K562 (cell line): ENCODE measurements around the gene SLC25A4. TPM values are rescaled to one million over a fixed set of nuclear protein-coding genes. Genes with fewer than 3 reads are reported as not detected.

Source experiments
- ARID1B ChIP-seq: fragments of 450-650 bp; IDR thresholded peaks from 2 replicates; pipeline ENCODE4 v1.6.1; 2016; ENCODE audit warnings: antibody characterized with exemption, mild to moderate bottlenecking, inconsistent platforms
- ETV6 ChIP-seq, 3 experiments: fragments of 150-350 bp in 1 of 3; sonication (generic) in 1 of 3; formaldehyde crosslinking in 1 of 3; IDR thresholded peaks; 2 replicates each; pipeline versions ENCODE4 v1.6.1 to v1.8.0; 2014 to 2022; ENCODE audit warnings: borderline replicate concordance in 2 of 3, low read depth in 2 of 3, antibody characterized with exemption in 1 of 3, low read length in 1 of 3, mild to moderate bottlenecking in 1 of 3, missing genetic modification reagents in 1 of 3
- FOS ChIP-seq: IDR thresholded peaks from 3 replicates; pipeline ENCODE4 v1.6.1; 2011; ENCODE audit not compliant: insufficient read length; ENCODE audit errors: extremely low read depth
- HEY1 ChIP-seq: fragments of 250-450 bp; sonication (Bioruptor Pico); IDR thresholded peaks from 2 replicates; pipeline ENCODE4 v1.5.0; 2020; ENCODE audit warnings: mild to moderate bottlenecking, moderate library complexity, borderline replicate concordance
- ILK ChIP-seq: fragments of 450-650 bp; IDR thresholded peaks from 2 replicates; pipeline ENCODE4 v1.6.1; 2016; ENCODE audit warnings: missing genetic modification characterization, low read depth, mild to moderate bottlenecking, missing compliant biosample characterization, moderate library complexity, borderline replicate concordance
- MGA ChIP-seq: fragments of 450-650 bp; IDR thresholded peaks from 2 replicates; pipeline ENCODE4 v1.6.1; 2016; ENCODE audit warnings: mild to moderate bottlenecking, moderate library complexity
- PKNOX1 ChIP-seq: fragments of 450-650 bp; IDR thresholded peaks from 2 replicates; pipeline ENCODE4 v1.6.1; 2016
- POLR2AphosphoS5 ChIP-seq: IDR thresholded peaks from 2 replicates; pipeline ENCODE4 v1.6.1; 2011; ENCODE audit warnings: mild to moderate bottlenecking, low read depth, low read length, moderate library complexity; ENCODE audit not compliant: control insufficient read depth, insufficient read depth
- POLR2H ChIP-seq: IDR thresholded peaks from 2 replicates; pipeline ENCODE4 v1.6.1; 2016; ENCODE audit warnings: missing genetic modification characterization, low read depth, mild to moderate bottlenecking, control low read depth, missing compliant biosample characterization, moderate library complexity
- RBFOX2 ChIP-seq: fragments of 200-400 bp; formaldehyde crosslinking; IDR thresholded peaks from 2 replicates; pipeline ENCODE4 v1.6.1; 2017; ENCODE audit warnings: low read depth, mild to moderate bottlenecking, low read length, moderate library complexity
- RBM25 ChIP-seq: fragments of 200-400 bp; formaldehyde crosslinking; IDR thresholded peaks from 2 replicates; pipeline ENCODE4 v1.6.1; 2018; ENCODE audit warnings: low read length, low read depth, moderate library complexity; ENCODE audit not compliant: severe bottlenecking
- SMARCA4 ChIP-seq: fragments of 450-650 bp; IDR thresholded peaks from 2 replicates; pipeline ENCODE4 v1.6.1; 2016
- TEAD4 ChIP-seq, 2 experiments: sonication (generic) in 1 of 2; formaldehyde crosslinking in 1 of 2; IDR thresholded peaks; 2 replicates each; pipeline versions ENCODE4 v1.6.1 to v1.8.0; 2012 to 2022; ENCODE audit warnings: borderline replicate concordance in 1 of 2, inconsistent platforms in 1 of 2, low read length in 1 of 2, mild to moderate bottlenecking in 1 of 2, missing genetic modification reagents in 1 of 2
- ZKSCAN1 ChIP-seq: fragments of 150-350 bp; IDR thresholded peaks from 2 replicates; pipeline ENCODE4 v1.6.1; 2016; ENCODE audit warnings: low read depth, low read length
- ZNF354B ChIP-seq: fragments of 250-450 bp; sonication (Bioruptor Pico); IDR thresholded peaks from 2 replicates; pipeline ENCODE4 v1.4.0; 2020
- polyA plus RNA-seq, 8 experiments: library from polyadenylated mRNA; depleted of rRNA in 4 of 8; stranded (reverse) in 5 of 8; unstranded in 3 of 8; fragments of >200 nt; fragmentation: Nextera tagmentation in 2 of 8; fragmentation: Illumina TruSeq in 1 of 8; extraction: Ambion mirVana in 2 of 8; extraction: Trizol in 1 of 8; gene quantifications; 2 replicates each; pipeline versions ENCODE4 v1.2.1 to v1.2.3, GENCODE V29; 2011 to 2014; ENCODE audit warnings: inconsistent platforms in 1 of 8, missing spikeins in 1 of 8
- total RNA-seq, 7 experiments: library from RNA; depleted of rRNA in 6 of 7; stranded (reverse); fragments of >200 nt in 6 of 7; fragmentation: Illumina TruSeq in 2 of 7; extraction: Trizol in 2 of 7; gene quantifications; 2 replicates each; pipeline versions ENCODE4 v1.2.1 to v1.2.3, GENCODE V29; 2011 to 2021; ENCODE audit warnings: low replicate concordance in 1 of 7

Gene SLC25A4
- total and polyA plus RNA-seq, 9 of the 15 experiments (the other 6 are each of a cell fraction or from before 2014, with no cell fraction given): 8.3 to 28.6 (median 19.5) TPM

- 0 out of 4 replicates have a peak, but pooled peaks of 1 of the 2 experiments have one; percentile 10 for TF ChIP-seq ETV6 (IDR thresholded peaks at IDR 0.05; ENCODE audit: borderline replicate concordance in 1 of 2, low read depth in 2 of 2, low read length in 1 of 2)
- TF ChIP-seq ETV6 (CRISPR knock-in tag; IDR thresholded peaks at IDR 0.05; ENCODE audit: borderline replicate concordance): no peak
- peak; percentile 61 for TF ChIP-seq SMARCA4
- TF ChIP-seq ZNF354B: no peak
- TF ChIP-seq POLR2H (tag): 0 out of 2 replicates have a peak, but pooled peaks have one; percentile 28
- TF ChIP-seq ILK (tag): no peak
- TF ChIP-seq RBFOX2: peak; percentile 65
- TF ChIP-seq FOS: peak; percentile 51
- TF ChIP-seq ARID1B: peak; percentile 80
- TF ChIP-seq TEAD4 (IDR thresholded peaks at IDR 0.05; ENCODE audit: low read length): peak; percentile 74
- TF ChIP-seq TEAD4 (CRISPR knock-in tag; IDR thresholded peaks at IDR 0.05; ENCODE audit: borderline replicate concordance): no peak
- peak; percentile 18; the same call in 1 of the 2 replicates for TF ChIP-seq PKNOX1
- TF ChIP-seq RBM25: peak; percentile 36
- TF ChIP-seq HEY1: no peak
- peak; percentile 92 for TF ChIP-seq MGA
- peak; percentile 59; the same call in 1 of the 2 replicates for TF ChIP-seq POLR2AphosphoS5
- TF ChIP-seq ZKSCAN1: no peak
Measured at GRCh38 chr4:185115827-185116232, 27.2 kb upstream of the SLC25A4 start (continued).
